H1 (cell line): ENCODE measurements around the gene FGD4. TPM values are rescaled to one million over a fixed set of nuclear protein-coding genes. Genes with fewer than 3 reads are reported as not detected.

Source experiments
- CTCF ChIA-PET: fragments of 300-600 bp; sonication (Branson Sonifier 250); formaldehyde crosslinking; loops from one replicate; lab custom pipeline; 2021; ENCODE audit not compliant: partially characterized antibody; lab: Charles Lee
- POLR2A ChIA-PET: fragments of 300-600 bp; sonication (Branson Sonifier 250); formaldehyde crosslinking; loops from one replicate; lab custom pipeline; 2021; ENCODE audit warnings: inconsistent platforms; ENCODE audit not compliant: partially characterized antibody; lab: Charles Lee
- DNase-seq, 2 experiments: peaks; one replicate each; pipeline versions ENCODE4 v3.0.0 to v3.0.0-alpha.2; 2010 to 2022; ENCODE audit warnings: low spot score in 2 of 2, low read depth in 1 of 2, mixed read lengths in 1 of 2
- FAIRE-seq: peaks from 2 replicates; lab custom pipeline; 2011; peaks lifted over from hg19 to GRCh38; lab: Jason Lieb, UNC
- H2AFZ ChIP-seq: 2 replicates; pipeline ENCODE4 v1.8.1; 2012; ENCODE audit warnings: low read length, inconsistent platforms
- H2AK5ac ChIP-seq: 2 replicates; pipeline ENCODE4 v1.6.1; 2013; ENCODE audit warnings: low read depth, low read length
- H2BK120ac ChIP-seq: replicated peaks from 2 replicates; pipeline ENCODE3; 2013; ENCODE audit warnings: low read depth, low read length, inconsistent platforms
- H2BK12ac ChIP-seq: 2 replicates; pipeline ENCODE4 v1.6.1; 2013; ENCODE audit warnings: low read depth, low read length
- H2BK15ac ChIP-seq: 2 replicates; pipeline ENCODE4 v1.6.1; 2013; ENCODE audit warnings: low read length
- H2BK20ac ChIP-seq: 2 replicates; pipeline ENCODE4 v1.6.1; 2013; ENCODE audit warnings: low read length
- H2BK5ac ChIP-seq: 2 replicates; pipeline ENCODE4 v1.6.1; 2013; ENCODE audit warnings: low read depth, low read length
- H3K14ac ChIP-seq: 2 replicates; pipeline ENCODE4 v1.6.1; 2013; ENCODE audit warnings: inconsistent platforms; ENCODE audit not compliant: insufficient read length
- H3K18ac ChIP-seq: 2 replicates; pipeline ENCODE4 v1.6.1; 2013; ENCODE audit warnings: low read length; ENCODE audit errors: extremely low read depth
- H3K23ac ChIP-seq: 2 replicates; pipeline ENCODE4 v1.6.1; 2013; ENCODE audit warnings: inconsistent platforms; ENCODE audit not compliant: insufficient read length
- H3K23me2 ChIP-seq: 2 replicates; pipeline ENCODE4 v1.6.1; 2013; ENCODE audit warnings: low read depth, low read length
- H3K27ac ChIP-seq: 2 replicates; pipeline ENCODE4 v1.6.1; 2011; ENCODE audit warnings: low read depth, low read length, inconsistent platforms
- H3K27me3 ChIP-seq, 4 experiments: replicated peaks in 1 of 4; 1 replicate in 1 of 4; 2 replicates in 3 of 4; pipeline versions ENCODE4 v1.6.1 to v1.8.1; 2011 to 2013; ENCODE audit warnings: low read length in 3 of 4, mild to moderate bottlenecking in 3 of 4, inconsistent platforms in 2 of 4, mixed read lengths in 2 of 4, moderate library complexity in 1 of 4; ENCODE audit not compliant: control insufficient read depth in 3 of 4, insufficient read depth in 3 of 4; ENCODE audit errors: extremely low read depth in 1 of 4
- H3K36me3 ChIP-seq, 4 experiments: 2 replicates each; pipeline versions ENCODE4 v1.6.1 to v1.8.1; 2011 to 2013; ENCODE audit warnings: mild to moderate bottlenecking in 4 of 4, low read length in 3 of 4, moderate library complexity in 2 of 4, control low read depth in 1 of 4, inconsistent platforms in 1 of 4; ENCODE audit not compliant: insufficient read depth in 4 of 4, control insufficient read depth in 2 of 4
- H3K4ac ChIP-seq: replicated peaks from 2 replicates; pipeline ENCODE3; 2013; ENCODE audit warnings: low read length, low read depth, mixed read lengths, inconsistent platforms; ENCODE audit not compliant: insufficient read length
- H3K4me1 ChIP-seq, 4 experiments: replicated peaks in 1 of 4; 1 replicate in 1 of 4; 2 replicates in 3 of 4; pipeline versions ENCODE4 v1.6.1 to v1.8.1; 2011 to 2013; ENCODE audit warnings: low read length in 3 of 4, inconsistent platforms in 2 of 4, mixed read lengths in 1 of 4; ENCODE audit not compliant: insufficient read depth in 4 of 4, control insufficient read depth in 3 of 4
- H3K4me2 ChIP-seq, 2 experiments: 2 replicates each; pipeline versions ENCODE4 v1.6.1 to v1.8.1; 2011 to 2013; ENCODE audit warnings: low read depth in 2 of 2, low read length in 2 of 2, control low read depth in 1 of 2, inconsistent platforms in 1 of 2, mild to moderate bottlenecking in 1 of 2; ENCODE audit not compliant: insufficient read depth in 1 of 2
- H3K4me3 ChIP-seq, 4 experiments: fragments of 200-600, 300-600 bp in 1 of 4; sonication (generic), shearing (Covaris generic), sonication (Bioruptor Twin) in 1 of 4; 2 replicates each; pipeline versions ENCODE4 v1.5.1 to v1.8.1; 2011 to 2016; ENCODE audit warnings: low read length in 4 of 4, low read depth in 3 of 4, control low read depth in 2 of 4, inconsistent platforms in 2 of 4, mild to moderate bottlenecking in 2 of 4, mixed read lengths in 1 of 4, moderate library complexity in 1 of 4; ENCODE audit not compliant: insufficient read depth in 2 of 4; ENCODE audit errors: extremely low read depth in 1 of 4
- H3K56ac ChIP-seq: replicated peaks from 2 replicates; pipeline ENCODE3; 2013; ENCODE audit warnings: low read depth, mild to moderate bottlenecking, mixed read lengths, low read length, inconsistent platforms; ENCODE audit not compliant: insufficient read length
- H3K79me1 ChIP-seq: 2 replicates; pipeline ENCODE4 v1.6.1; 2013; ENCODE audit warnings: low read depth, low read length, control low read depth
- H3K79me2 ChIP-seq, 2 experiments: 2 replicates each; pipeline versions ENCODE4 v1.6.1 to v1.8.1; 2012 to 2013; ENCODE audit warnings: low read length in 2 of 2, mild to moderate bottlenecking in 2 of 2, inconsistent platforms in 1 of 2; ENCODE audit not compliant: insufficient read depth in 2 of 2, control insufficient read depth in 1 of 2
- H3K9ac ChIP-seq, 4 experiments: replicated peaks in 1 of 4; 1 replicate in 1 of 4; 2 replicates in 3 of 4; pipeline versions ENCODE4 v1.6.1 to v1.8.1; 2011 to 2013; ENCODE audit warnings: low read depth in 3 of 4, low read length in 3 of 4, control low read depth in 2 of 4, mild to moderate bottlenecking in 2 of 4, moderate library complexity in 2 of 4, inconsistent platforms in 1 of 4; ENCODE audit errors: extremely low read depth in 1 of 4
- H3K9me3 ChIP-seq, 2 experiments: 2 replicates each; pipeline versions ENCODE4 v1.6.1 to v1.8.1; 2012 to 2013; ENCODE audit warnings: mild to moderate bottlenecking in 2 of 2, moderate library complexity in 2 of 2, control low read depth in 1 of 2, inconsistent platforms in 1 of 2, low read depth in 1 of 2, low read length in 1 of 2, mixed read lengths in 1 of 2; ENCODE audit not compliant: insufficient read depth in 2 of 2
- H4K20me1 ChIP-seq, 2 experiments: replicated peaks in 1 of 2; 2 replicates each; pipeline versions ENCODE3 to v1.8.1; 2011 to 2013; ENCODE audit warnings: inconsistent platforms in 2 of 2, low read length in 2 of 2, mild to moderate bottlenecking in 1 of 2; ENCODE audit not compliant: insufficient read depth in 2 of 2, control insufficient read depth in 1 of 2
- H4K5ac ChIP-seq: 2 replicates; pipeline ENCODE4 v1.6.1; 2013; ENCODE audit warnings: low read length, low read depth, mixed read lengths, inconsistent platforms; ENCODE audit not compliant: insufficient read length
- H4K8ac ChIP-seq: 2 replicates; pipeline ENCODE4 v1.8.0; 2013; ENCODE audit warnings: mild to moderate bottlenecking, moderate library complexity, low read length, inconsistent platforms; ENCODE audit not compliant: insufficient read depth; ENCODE audit errors: extremely low read depth
- H4K91ac ChIP-seq: replicated peaks from 2 replicates; pipeline ENCODE3; 2013; ENCODE audit warnings: low read length, mixed read lengths, inconsistent platforms; ENCODE audit not compliant: insufficient read length
- WGBS, 2 experiments: shearing (Covaris generic) in 1 of 2; methylation state at CpG; one replicate each; pipeline versions ENCODE4 v1.1.6 to v1.1.7; 2013 to 2015; ENCODE audit warnings: low lambda C conversion rate in 2 of 2, mixed read lengths in 2 of 2, inconsistent platforms in 1 of 2, low coverage in 1 of 2, missing lambda C conversion rate in 1 of 2; ENCODE audit not compliant: insufficient replicate concordance in 2 of 2, insufficient coverage in 1 of 2, insufficient read length in 1 of 2; ENCODE audit errors: extremely low coverage in 1 of 2, missing lambda C conversion rate in 1 of 2; 5-methylcytosine and 5-hydroxymethylcytosine counted together
- polyA plus RNA-seq, 7 experiments: library from polyadenylated mRNA; depleted of rRNA in 3 of 7; stranded (reverse) in 5 of 7; unstranded in 2 of 7; fragments of >200 nt in 5 of 7; fragments of 200-250 nt in 2 of 7; gene quantifications; 1 replicate in 5 of 7; 2 replicates in 1 of 7; 4 replicates in 1 of 7; pipeline versions ENCODE4 v1.2.1 to v1.2.3, GENCODE V29; 2011 to 2013; ENCODE audit warnings: missing spikeins in 2 of 7, mixed read lengths in 2 of 7
- total RNA-seq: library from RNA; stranded (reverse); fragmentation: NEBNext Ultra II Directional; extraction: Animal tissue kit (Norgen Biotek cat#: 25700); gene quantifications from 2 replicates; pipeline ENCODE4 v1.2.1, GENCODE V29; 2021

FGD4 gene
- total and polyA plus RNA-seq, 2 of the 8 experiments (the other 6 are each of a cell fraction or from before 2014, with no cell fraction given), result 8.5 to 48.2 TPM

- Histone ChIP-seq H3K23me2 (no peaks in the 10 kb centered on the region), H3K4me3 (no peak overlapping the region), H3K79me2 (peaks cover 9 to 72% of the 10 kb centered on the region in 2 experiments; a peak in 3 of 4 replicates), H2BK20ac (no peak overlapping the region), H4K5ac (no peak overlapping the region), H3K4me1 (no peaks in the 10 kb centered on the region), H4K91ac (no peak overlapping the region), H2BK15ac (no peak overlapping the region), H3K9me3 (no peaks in the 10 kb centered on the region), H2AK5ac (no peak overlapping the region), H2BK5ac (no peak overlapping the region), H2BK120ac (no peak overlapping the region), H3K56ac (no peak overlapping the region), H4K8ac (no peak overlapping the region), H3K79me1 (no peaks in the 10 kb centered on the region; the same call in 1 of the 2 replicates), H3K27ac (no peak overlapping the region), H3K4me2 (no peak overlapping the region), H3K18ac (no peak overlapping the region), H4K20me1 (peaks cover 2 to 6% of the 10 kb centered on the region in 2 experiments), H3K27me3 (no peaks in the 10 kb centered on the region), H3K4ac (no peak overlapping the region), H3K36me3 (peaks cover 0 to 15% (median 6%) of the 10 kb centered on the region in 4 experiments; a peak in 3 of 8 replicates), H3K9ac (no peak overlapping the region), H3K23ac (no peak overlapping the region), H2AFZ (no peak overlapping the region), H2BK12ac (no peak overlapping the region), H3K14ac (no peak overlapping the region)
- WGBS, 2 experiments, result 86% methylated on average over 1 of the region's 1 CpG; no CpG with 5 or more reads in 1 of the 2 experiments
- ChIA-PET CTCF (no interaction called here), POLR2A (no interaction called here)
- FAIRE-seq, result no peak
- DNase-seq, result no peak
Observed at GRCh38 chr12:32574585-32574984, 175.2 kb downstream of the FGD4 start.
